GM19324 (cell line): ENCODE results near the gene DDI2.
"Not testable (repeated sequence)": the region's sequence is repeated elsewhere in the genome, so short reads cannot be mapped to it uniquely, and the experiment has no call there.

Source experiments
- ATAC-seq: cut with Tn5 transposase; IDR thresholded peaks from one replicate; pipeline ENCODE4 v1.9.1; 2021; ENCODE audit warnings: mild to moderate bottlenecking, moderate library complexity; ENCODE audit not compliant: unreplicated experiment, low FRiP score

The DDI2 gene

DNA sequence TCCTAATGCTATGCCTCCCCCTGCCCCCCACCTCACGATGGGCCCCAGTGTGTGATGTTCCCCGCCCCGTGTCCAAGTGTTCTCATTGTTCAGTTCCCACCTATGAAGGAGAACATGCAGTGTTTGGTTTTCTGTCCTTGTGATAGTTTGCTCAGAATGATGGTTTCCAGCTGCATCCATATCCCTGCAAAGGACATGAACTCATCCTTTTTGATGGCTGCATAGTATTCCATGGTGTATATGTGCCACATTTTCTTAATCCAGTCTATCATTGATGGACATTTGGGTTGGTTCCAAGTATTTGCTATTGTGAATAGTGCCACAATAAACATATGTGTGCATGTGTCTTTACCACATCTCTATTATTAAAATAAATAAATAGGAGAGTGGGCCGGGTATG is 82.1 kb downstream of the DDI2 start:
- ATAC-seq, result not testable (repeated sequence)

DNA sequence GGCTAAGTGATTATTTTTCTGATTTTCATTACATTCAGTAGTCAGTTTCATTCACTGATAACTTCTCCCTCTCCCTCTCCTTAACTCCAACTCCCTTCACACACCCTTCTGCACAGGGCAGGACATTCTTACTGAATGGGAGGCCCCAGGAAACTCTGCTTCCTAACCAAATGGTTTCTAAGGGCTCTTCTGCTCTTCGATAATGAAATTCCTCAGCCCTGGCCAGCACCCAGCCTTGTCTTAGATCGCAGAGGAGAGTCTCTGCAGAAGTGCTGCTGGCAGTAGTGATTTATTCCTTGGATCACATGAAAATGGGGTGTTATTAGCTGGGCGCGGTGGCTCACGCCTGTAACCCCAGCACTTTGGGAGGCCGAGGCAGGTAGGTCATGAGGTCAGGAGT is 83.2 kb downstream of the DDI2 start:
- no peak for ATAC-seq

DNA sequence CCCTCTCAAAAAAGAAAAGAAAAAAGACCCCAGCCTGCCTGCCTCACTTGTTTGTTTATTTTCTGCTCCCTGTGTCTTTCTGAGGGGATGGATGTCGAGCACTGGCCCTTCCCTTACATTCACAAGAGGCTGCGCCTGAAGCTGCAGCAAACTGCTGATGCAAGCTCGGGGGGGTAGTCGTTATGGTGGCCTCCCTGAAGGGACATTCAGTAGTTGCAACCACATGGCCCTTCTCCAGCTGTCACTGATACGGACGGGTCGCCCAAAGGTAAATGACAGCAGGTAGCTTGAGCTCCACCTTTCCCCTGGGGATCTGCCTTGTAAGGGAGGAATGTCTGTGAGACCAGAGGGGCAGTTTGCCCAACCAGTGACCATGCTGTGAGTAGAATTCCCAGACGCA is 84.5 kb downstream of the DDI2 start:
- no peak for ATAC-seq

DNA sequence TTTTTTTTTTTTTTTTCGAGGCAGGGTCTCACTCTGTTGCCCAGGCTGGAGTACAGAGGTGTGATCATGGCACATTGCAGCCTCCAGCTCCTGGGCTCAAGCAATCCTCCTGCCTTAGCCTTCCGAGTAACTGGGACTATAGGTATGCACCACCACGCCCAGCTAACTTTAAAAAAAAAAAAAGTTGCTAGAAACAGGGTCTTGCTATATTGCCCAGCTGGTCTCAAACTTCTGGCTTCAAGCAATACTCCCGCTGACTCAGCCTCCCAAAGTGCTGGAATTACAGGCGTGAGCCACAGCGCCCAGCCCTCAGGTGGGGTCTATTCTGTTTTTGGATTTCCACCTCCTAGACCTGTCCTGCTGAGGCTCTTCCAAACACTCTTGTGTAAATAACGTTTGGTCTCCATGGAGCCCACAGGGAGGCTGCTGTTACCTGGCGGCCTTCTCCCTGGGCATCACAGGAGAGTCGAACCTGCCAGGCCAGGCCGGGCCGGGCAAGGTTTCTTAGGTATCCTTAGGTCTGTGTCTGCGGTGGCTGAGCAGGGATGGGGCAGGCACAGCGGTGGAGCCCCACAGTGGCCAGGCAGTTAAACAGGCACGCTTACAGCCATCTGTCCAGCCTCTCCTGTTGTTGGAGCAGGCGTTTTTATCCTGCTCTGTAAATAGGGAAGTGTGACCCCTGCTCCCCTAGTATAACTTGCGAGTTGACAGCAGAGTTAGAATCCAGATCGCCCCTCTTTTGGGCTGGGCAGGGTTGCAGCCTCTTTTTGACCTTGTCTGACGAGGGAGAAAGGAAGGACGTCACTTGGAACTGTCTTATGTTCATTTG is 85.7 kb downstream of the DDI2 start:
- no peak for ATAC-seq

DNA sequence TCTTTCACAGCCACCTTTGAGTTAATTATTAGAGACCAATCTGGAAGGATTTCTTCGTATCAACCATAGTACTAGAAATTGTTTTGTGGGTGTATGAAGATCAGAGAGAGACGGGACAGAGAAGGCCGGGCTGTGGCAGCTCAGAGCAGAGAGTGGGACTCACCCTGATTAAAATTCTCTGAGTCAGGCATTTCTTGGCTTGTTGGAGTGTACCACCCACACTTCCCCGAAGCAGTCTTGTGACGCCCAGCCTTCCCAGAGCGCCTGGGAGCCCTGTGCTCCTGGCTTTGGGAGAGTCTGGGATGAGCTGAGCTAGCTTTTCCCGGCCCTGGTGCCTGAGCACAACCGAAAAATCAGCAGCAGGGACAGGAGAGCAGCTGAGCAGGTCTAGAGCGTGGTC is 86.3 kb downstream of the DDI2 start:
- ATAC-seq, result no peak

DNA sequence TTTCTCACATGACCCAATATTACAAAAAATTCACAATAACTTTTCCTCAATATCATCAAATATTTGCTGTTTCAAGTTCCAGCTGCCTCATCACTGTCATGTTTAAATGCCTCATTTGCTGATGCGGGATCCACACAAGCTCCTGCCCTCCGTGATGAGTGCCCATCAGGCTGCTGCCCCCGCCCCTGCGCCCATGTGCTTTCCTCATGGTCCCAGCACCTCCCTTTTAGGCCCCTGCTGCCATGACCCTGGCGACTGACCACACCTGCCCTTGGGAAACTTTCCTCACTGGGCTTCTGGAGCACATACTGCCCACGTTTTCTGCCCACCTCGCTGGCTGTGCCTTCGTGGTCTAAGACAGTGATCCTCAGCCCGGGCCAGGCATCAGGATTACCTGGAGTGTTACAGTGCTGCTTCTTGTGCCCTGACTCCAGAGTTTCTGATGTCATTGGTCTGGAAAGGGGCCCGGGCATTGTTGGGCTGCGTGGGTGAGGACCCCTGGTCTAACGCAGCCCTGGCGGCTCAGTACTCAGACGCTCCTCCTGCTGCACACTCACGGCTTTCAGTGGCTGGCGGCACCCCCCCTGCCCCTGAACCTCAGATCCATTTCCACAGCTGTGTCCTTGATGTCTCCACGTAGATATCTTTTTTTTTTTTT is 87.4 kb downstream of the DDI2 start:
- no peak for ATAC-seq

DNA sequence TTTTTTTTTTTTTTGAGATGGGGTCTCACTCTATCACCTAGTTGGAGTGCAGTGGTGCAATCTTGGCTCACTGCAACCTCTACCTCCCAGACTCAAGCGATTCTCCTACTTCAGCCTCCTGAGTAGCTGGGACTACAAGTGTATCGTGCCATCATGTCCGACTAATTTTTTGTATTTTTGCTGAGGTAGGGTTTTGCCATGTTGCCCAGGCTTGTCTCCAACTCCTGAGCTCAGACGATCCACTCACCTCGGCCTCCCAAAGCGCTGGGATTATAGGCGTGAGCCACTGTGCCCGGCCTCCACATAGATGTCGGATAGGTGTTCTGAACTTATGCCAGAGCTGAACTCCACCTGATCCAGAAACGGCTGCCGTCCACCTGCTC is 87.9 kb downstream of the DDI2 start:
- ATAC-seq, result no peak

DNA sequence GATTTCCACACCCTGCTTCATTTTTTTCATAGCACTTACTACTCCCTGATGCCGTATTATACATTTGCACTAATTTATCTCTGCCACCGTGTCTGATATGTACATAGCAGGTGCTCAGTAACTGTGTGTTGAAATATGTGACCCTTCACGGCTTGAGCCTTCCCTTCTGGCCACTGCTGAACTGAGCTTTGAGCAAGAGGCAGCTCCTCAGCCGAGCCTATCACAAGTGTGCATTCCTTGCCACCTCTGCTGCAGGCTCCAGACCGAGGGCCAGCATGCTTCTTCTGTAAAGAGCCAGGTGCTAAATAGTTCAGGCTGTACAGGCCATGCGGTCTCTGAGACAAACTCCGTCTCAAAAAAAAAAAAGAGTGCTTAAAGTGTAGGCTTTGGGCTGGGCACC is 89.5 kb downstream of the DDI2 start:
- no peak for ATAC-seq

DNA sequence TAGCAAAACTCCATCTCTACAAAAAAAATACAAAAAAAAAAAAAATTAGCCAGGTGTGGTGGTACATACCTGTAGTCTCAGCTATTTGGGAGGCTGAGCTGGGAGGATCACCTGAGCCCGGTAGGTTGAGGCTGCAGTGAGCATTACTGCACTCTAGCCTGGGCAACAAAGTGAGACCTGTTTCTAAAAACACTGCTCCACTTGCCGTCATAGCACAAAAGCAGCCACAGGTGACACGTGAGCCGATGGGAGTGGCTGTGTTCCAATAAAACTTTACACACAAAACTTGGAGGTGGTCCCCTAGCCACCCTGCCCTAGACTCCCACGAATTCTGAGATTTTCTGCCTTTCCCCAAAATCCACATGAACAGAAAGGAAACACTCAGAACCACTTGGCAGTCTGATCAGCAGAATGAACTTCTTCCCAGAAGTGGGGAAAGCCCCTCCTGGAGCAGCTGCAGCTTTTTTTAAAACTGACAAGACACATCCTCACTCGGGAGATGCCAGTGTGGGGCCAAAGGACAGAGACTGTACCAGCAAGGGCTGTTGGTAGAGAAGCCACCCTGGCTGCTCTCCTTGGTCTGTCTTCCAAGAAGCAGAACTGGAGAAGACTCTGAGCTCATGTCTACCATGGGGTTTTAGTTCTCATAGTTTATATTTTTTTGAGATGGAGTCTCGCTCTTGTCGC is 90.1 kb downstream of the DDI2 start:
- ATAC-seq, result no peak

DNA sequence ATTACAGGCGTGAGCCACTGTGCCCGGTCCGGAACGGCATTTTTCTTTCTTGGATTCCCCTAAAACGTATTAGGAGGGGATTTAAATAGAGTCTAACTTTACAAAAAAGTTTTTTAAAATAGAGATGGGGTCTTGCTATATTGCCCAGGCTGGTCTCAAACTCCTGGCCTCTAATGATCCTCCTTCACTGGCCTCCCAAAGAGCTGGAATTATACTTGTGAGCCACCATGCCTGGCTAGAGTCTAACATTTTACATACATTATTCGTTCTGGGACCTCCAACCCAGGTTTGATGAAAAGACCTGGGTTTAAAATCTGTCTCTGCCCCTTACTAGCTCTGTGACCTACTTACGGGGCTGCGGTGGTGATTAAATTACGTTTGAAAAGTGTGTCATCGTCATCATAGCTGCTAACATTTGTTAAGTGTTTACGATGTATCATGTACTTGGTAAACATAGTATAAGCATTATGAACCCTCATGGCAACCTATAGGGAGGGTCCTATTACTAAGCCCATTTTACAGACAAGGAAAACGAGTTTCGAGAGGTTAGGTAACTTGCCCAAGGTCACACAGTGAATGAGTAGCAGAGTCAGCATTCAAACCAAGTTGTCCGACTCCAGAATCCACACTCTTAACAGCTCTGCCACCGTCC is 91.4 kb downstream of the DDI2 start:
- ATAC-seq, result no peak

DNA sequence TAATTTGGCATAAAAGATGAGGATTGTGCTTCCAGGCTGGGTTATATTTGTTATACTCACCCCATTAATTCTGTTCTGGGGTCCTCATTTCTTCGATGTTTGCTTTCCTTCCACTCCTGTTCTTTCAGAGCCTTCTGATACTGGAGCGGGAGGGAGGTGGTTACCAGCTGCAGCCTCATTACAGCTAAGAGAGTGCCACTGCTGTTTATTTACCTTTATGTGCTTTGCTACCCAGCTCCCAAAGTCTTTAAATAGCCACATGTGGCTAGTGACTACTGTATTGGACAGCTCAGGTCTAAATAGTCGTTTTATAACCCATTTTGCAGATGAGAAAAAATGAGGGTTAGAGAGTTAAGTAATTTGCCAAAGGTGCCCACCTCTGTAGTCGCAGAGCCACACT is 92.0 kb downstream of the DDI2 start:
- no peak for ATAC-seq

DNA sequence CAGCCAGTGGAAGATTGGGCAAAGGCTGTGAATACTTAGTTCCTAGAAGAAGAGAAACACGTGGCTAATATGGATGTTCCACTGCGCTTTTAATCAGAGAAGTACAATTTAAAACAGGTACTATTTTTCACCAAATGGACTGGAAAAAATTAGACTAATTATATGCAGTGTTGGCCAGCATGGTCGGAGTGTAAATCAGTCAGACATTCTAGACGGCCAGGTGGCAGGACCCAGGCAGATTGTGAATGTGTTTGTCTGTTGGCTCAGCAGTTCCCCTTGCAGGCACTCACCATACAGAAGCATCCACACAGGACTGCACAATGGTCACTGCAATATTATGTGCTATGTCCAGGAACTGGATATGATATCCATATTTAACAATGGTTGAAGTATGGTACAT is 94.9 kb downstream of the DDI2 start:
- no peak for ATAC-seq

DNA sequence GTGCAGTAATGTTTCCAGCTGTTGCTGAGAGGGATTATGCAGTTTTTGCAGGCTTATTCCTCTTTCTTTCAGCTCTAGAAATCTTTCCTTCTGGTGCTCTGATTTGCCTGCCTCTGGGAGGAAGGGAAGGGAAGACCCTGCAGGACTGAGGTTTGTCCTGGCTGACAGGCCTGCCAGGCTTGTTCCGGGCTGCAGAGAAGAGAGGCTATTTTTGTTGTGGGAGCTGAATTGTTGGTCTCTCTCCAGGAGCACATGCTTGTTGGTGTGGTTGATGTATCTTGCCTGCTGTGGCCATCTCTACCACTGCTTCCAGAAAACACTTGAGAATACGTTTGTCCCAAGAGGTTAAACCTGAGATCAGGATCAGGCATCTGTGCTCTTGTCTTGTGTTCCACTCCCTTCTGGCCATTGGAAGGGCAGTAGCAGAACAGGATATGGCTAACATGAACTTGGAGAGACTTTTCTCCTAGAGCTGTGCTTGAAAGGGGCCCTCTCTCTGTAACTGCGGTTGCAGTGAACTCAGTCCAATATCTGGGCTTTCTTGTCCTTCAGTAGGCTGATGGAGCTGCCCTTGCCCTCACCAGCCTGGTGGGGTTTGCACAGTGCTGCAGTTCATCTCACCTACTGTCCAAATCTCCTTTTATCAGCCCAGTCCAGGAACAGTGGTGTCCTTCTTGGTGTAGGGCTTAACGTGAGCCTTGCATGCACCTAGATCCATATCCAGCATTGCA is 97.3 kb downstream of the DDI2 start:
- no peak for ATAC-seq

DNA sequence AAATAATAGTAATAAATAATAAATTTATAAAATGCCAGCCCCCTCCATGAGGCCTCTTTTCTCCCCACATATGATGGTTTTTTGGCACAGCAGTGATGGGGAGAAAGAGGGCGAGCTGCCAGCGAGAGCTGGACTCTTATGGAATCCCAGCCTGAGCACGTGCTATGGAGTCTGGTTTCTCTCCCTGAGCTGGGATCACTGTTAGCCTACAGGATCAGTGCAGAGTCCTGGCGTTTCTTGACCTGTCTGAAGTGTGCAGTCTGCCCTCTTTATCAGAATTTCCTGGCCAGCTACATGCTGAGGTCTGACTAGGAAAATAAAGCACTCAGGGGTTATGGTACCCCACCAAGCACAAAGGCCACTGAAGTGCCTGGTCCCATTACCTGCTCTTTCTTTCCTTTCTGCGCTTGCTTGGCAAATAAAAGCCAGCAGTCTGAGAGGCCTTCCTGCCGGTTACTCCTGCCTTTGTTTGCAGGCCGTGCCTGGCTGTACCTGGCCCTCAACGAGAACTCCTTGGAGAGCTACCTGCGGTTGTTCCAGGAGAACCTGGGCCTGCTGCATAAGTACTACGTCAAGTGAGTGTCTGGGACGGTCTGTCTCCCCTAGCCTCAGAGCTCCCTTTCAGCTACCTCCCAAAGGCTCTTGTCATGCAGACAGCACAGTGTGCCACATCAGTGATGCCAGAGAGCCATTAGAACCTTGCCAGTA is 100.3 kb downstream of the DDI2 start:
- no peak for ATAC-seq

DNA sequence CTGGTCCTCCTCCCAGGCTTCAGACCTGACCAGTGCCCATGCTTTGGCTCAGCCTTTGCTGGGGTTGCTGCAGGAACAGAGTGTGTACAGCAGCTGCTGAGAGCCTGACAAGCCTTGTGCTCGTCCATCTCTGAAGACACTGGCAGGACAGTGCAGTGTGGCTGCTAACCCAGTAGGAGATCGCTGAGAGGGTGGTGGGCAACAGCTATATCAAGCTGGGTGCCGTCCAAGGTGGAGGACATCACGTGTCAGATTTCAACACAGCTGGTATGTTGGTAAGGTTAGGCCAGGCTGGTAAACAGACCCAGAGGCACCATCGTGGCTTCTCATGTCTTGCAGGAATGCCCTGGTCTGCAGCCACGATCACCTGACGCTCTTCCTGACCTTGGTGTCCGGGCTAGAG is 100.9 kb downstream of the DDI2 start:
- ATAC-seq, result no peak
